HepG2 (cell line): ENCODE measurements around the gene ARMH4. TPM values are rescaled to one million over a fixed set of nuclear protein-coding genes. Genes with fewer than 3 reads are reported as not detected.

Experiments
- ATAC-seq: fragments of 200-7000 bp; cut with Tn5 transposase; 3 replicates; pipeline ENCODE4 v1.9.1; 2020; ENCODE audit warnings: mild to moderate bottlenecking, moderate library complexity
- BruUV-seq: library from RNA; stranded (reverse); fragments of 400-500 nt; replicated peaks from 2 replicates; lab custom pipeline; 2021; lab: Mats Ljungman, UMichigan
- CTCF ChIA-PET: fragments of 300-600 bp; formaldehyde crosslinking; extraction: SDS; loops from one replicate; lab custom pipeline; 2021; ENCODE audit warnings: low total read pairs, inconsistent platforms, low intra/inter-chr PET ratio; lab: Yijun Ruan, JAX
- POLR2A ChIA-PET: fragments of 350-600 bp; sonication (Branson Sonifier 250); formaldehyde crosslinking; loops from one replicate; lab custom pipeline; 2020; ENCODE audit warnings: antibody characterized with exemption, inconsistent platforms; lab: Yijun Ruan, JAX
- DNase-seq: peaks from one replicate; pipeline ENCODE4 v3.0.0-alpha.2; 2015; ENCODE audit warnings: low spot score
- FAIRE-seq: peaks from 3 replicates; lab custom pipeline; 2011; peaks lifted over from hg19 to GRCh38; lab: Jason Lieb, UNC
- H2AFZ ChIP-seq: one replicate; pipeline ENCODE4 v1.6.1; 2011; ENCODE audit warnings: low read length, inconsistent platforms
- H3K27ac ChIP-seq: fragments of 300-600 bp; 3 replicates; pipeline ENCODE4 v1.8.0; 2011; ENCODE audit warnings: mixed run types, mild to moderate bottlenecking, mixed read lengths, low read length, inconsistent platforms; ENCODE audit not compliant: insufficient read depth; ENCODE audit errors: extremely low read length
- H3K27me3 ChIP-seq, 2 experiments: fragments of 200-600 bp in 1 of 2; 2 replicates in 1 of 2; 3 replicates in 1 of 2; pipeline versions ENCODE4 v1.6.0 to v1.8.0; 2011; ENCODE audit warnings: low read length in 2 of 2, mild to moderate bottlenecking in 2 of 2, moderate library complexity in 2 of 2, inconsistent platforms in 1 of 2; ENCODE audit not compliant: insufficient read depth in 2 of 2, control insufficient read depth in 1 of 2
- H3K36me3 ChIP-seq, 2 experiments: fragments of 200-600 bp in 1 of 2; replicated peaks in 1 of 2; 2 replicates in 1 of 2; 3 replicates in 1 of 2; pipeline versions ENCODE4 v1.5.1 to v1.8.0; 2011; ENCODE audit warnings: low read length in 2 of 2, inconsistent platforms in 1 of 2; ENCODE audit not compliant: insufficient read depth in 2 of 2, control insufficient read depth in 1 of 2
- H3K4me1 ChIP-seq: 2 replicates; pipeline ENCODE4 v1.5.1; 2012; ENCODE audit warnings: low read length, inconsistent platforms; ENCODE audit not compliant: insufficient read depth
- H3K4me2 ChIP-seq: 2 replicates; pipeline ENCODE4 v1.6.0; 2011; ENCODE audit warnings: low read depth, low read length, inconsistent platforms
- H3K4me3 ChIP-seq, 3 experiments: fragments of 200-600 bp in 1 of 3; sonication (generic), shearing (Covaris generic) in 1 of 3; replicated peaks in 1 of 3; 2 replicates each; pipeline ENCODE4 v1.5.1; 2011 to 2016; ENCODE audit warnings: low read length in 3 of 3, inconsistent platforms in 2 of 3, low read depth in 2 of 3, mild to moderate bottlenecking in 2 of 3, control low read depth in 1 of 3, mixed read lengths in 1 of 3; ENCODE audit not compliant: insufficient read depth in 1 of 3
- H3K79me2 ChIP-seq: one replicate; pipeline ENCODE4 v1.6.1; 2011; ENCODE audit warnings: low read length, inconsistent platforms; ENCODE audit not compliant: insufficient read depth
- H3K9ac ChIP-seq: 2 replicates; pipeline ENCODE4 v1.6.0; 2011; ENCODE audit warnings: mild to moderate bottlenecking, low read depth, low read length, inconsistent platforms; ENCODE audit not compliant: insufficient read depth
- H3K9me3 ChIP-seq: 2 replicates; pipeline ENCODE4 v1.5.1; 2012; ENCODE audit warnings: mild to moderate bottlenecking, low read length
- H4K20me1 ChIP-seq: 2 replicates; pipeline ENCODE4 v1.6.0; 2011; ENCODE audit warnings: inconsistent platforms, mild to moderate bottlenecking, low read length, moderate library complexity; ENCODE audit not compliant: insufficient read depth
- FOSL1 ChIP-seq: sonication (generic); formaldehyde crosslinking; IDR thresholded peaks from 2 replicates; pipeline ENCODE4 v1.9.0; 2021; ENCODE audit warnings: missing genetic modification reagents, borderline replicate concordance
- GLI4 ChIP-seq: sonication (generic); formaldehyde crosslinking; IDR thresholded peaks from 2 replicates; pipeline ENCODE4 v1.5.1; 2020; ENCODE audit warnings: missing genetic modification reagents, mild to moderate bottlenecking, moderate library complexity, borderline replicate concordance
- HNRNPH1 ChIP-seq: fragments of 200-400 bp; formaldehyde crosslinking; optimal IDR thresholded peaks from 2 replicates; pipeline ENCODE3; 2017; ENCODE audit warnings: mild to moderate bottlenecking, low read depth, low read length
- HNRNPL ChIP-seq: fragments of 200-400 bp; formaldehyde crosslinking; IDR thresholded peaks from 2 replicates; pipeline ENCODE4 v1.6.1; 2017; ENCODE audit warnings: mild to moderate bottlenecking, low read depth, low read length
- IKZF4 ChIP-seq: sonication (generic); formaldehyde crosslinking; IDR thresholded peaks from 2 replicates; pipeline ENCODE4 v1.5.1; 2020; ENCODE audit warnings: borderline replicate concordance, mild to moderate bottlenecking, low read depth, missing genetic modification reagents; ENCODE audit errors: not compliant biosample characterization
- MBD4 ChIP-seq: IDR thresholded peaks from 2 replicates; pipeline ENCODE4 v1.6.1; 2012; ENCODE audit warnings: low read length, inconsistent platforms, borderline replicate concordance
- MLX ChIP-seq: IDR thresholded peaks from 2 replicates; pipeline ENCODE4 v1.6.1; 2016
- NFIC ChIP-seq: IDR thresholded peaks from 2 replicates; pipeline ENCODE4 v1.6.1; 2012; ENCODE audit warnings: mild to moderate bottlenecking, low read length, inconsistent platforms
- SRSF9 ChIP-seq: fragments of 200-400 bp; formaldehyde crosslinking; IDR thresholded peaks from 2 replicates; pipeline ENCODE4 v1.6.1; 2018; ENCODE audit warnings: borderline replicate concordance, mild to moderate bottlenecking, low read depth, low read length; ENCODE audit not compliant: insufficient read depth, poor library complexity, severe bottlenecking
- ZNF17 ChIP-seq: sonication (generic); formaldehyde crosslinking; IDR thresholded peaks from 2 replicates; pipeline ENCODE4 v1.5.0; 2020; ENCODE audit warnings: mild to moderate bottlenecking, missing genetic modification reagents
- ZNF564 ChIP-seq: sonication (generic); formaldehyde crosslinking; IDR thresholded peaks from 2 replicates; pipeline ENCODE4 v1.8.1; 2023; ENCODE audit warnings: mild to moderate bottlenecking, missing genetic modification reagents
- ZNF776 ChIP-seq: sonication (generic); formaldehyde crosslinking; IDR thresholded peaks from 2 replicates; pipeline ENCODE4 v1.4.0; 2020; ENCODE audit warnings: mild to moderate bottlenecking, missing genetic modification reagents
- ZNF816 ChIP-seq: sonication (generic); formaldehyde crosslinking; IDR thresholded peaks from 2 replicates; pipeline ENCODE4 v1.8.0; 2022; ENCODE audit warnings: missing genetic modification reagents, mild to moderate bottlenecking, borderline replicate concordance
- WGBS: methylation state at CpG from one replicate; pipeline ENCODE4 v1.1.6; 2017; ENCODE audit warnings: low lambda C conversion rate; 5-methylcytosine and 5-hydroxymethylcytosine counted together
- in situ Hi-C: cut with HindIII; loops from 2 replicates; pipeline ENCODE4 v1.10.0; 2017; ENCODE audit warnings: low pct_unique_long_range_greater_than_20kb; ENCODE audit not compliant: extremely low pct_ligation_motif_present
- intact Hi-C: fragments of 100-400 bp; cut with micrococcal nuclease; formaldehyde crosslinking; loops from one replicate; pipeline ENCODE4 v1.10.0; 2022; ENCODE audit not compliant: unreplicated experiment
- polyA plus RNA-seq, 8 experiments: library from polyadenylated mRNA; depleted of rRNA in 3 of 8; stranded (reverse) in 7 of 8; unstranded in 1 of 8; fragments of >200 nt; fragmentation: Illumina TruSeq in 4 of 8; extraction: Trizol in 4 of 8; gene quantifications; 2 replicates each; pipeline versions ENCODE4 v1.2.1 to v1.2.3, GENCODE V29; 2011 to 2016; ENCODE audit warnings: low read depth in 4 of 8, missing spikeins in 1 of 8, mixed read lengths in 1 of 8; ENCODE audit not compliant: insufficient read depth in 1 of 8
- total RNA-seq, 5 experiments: library from RNA; depleted of rRNA; stranded (reverse); fragments of >200 nt; fragmentation: Illumina TruSeq; extraction: Trizol; gene quantifications; 2 replicates each; pipeline ENCODE4 v1.2.3, GENCODE V29; 2016; ENCODE audit warnings: low read depth in 1 of 5
- TF ChIP-seq, protein P1 (sequence below): sonication (generic); formaldehyde crosslinking; IDR thresholded peaks from 2 replicates; pipeline ENCODE4 v1.8.0; 2022; ENCODE audit warnings: mild to moderate bottlenecking, missing genetic modification reagents; ENCODE audit not compliant: insufficient replicate concordance
- TF ChIP-seq, protein P2 (sequence below): sonication (generic); formaldehyde crosslinking; IDR thresholded peaks from 2 replicates; pipeline ENCODE4 v1.4.0; 2020; ENCODE audit warnings: mild to moderate bottlenecking, missing genetic modification reagents, borderline replicate concordance

Gene ARMH4
- total and polyA plus RNA-seq, 2 of the 13 experiments (the other 11 are each of a cell fraction or from before 2014, with no cell fraction given): 0.02 to 0.18 TPM

DNA sequence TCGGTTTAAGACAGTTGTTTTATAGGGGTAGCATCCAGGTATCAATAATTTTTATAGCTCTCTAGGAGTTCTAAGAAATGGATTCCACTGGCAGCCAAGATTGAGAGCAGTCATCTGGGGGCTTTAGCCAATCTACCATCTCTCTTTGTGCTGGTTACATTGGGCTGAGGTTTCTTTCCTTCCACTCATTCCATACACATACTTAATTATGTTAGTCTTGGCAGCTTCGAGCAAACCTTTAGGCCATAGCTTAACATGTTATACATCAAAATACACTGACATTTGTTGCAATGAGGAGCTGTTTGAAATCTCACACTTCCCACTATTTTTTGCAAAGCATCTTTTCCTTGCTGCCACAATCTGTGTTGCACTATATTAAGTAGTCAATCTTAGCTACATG is 63.1 kb downstream of the ARMH4 start:
- Histone ChIP-seq H3K79me2 (no peaks in the 10 kb centered on the region), H2AFZ (no peak overlapping the region), H4K20me1 (no peaks in the 10 kb centered on the region), H3K27ac (no peak overlapping the region), H3K27me3 (no peaks in the 10 kb centered on the region), H3K4me3 (no peak overlapping the region), H3K4me1 (no peaks in the 10 kb centered on the region), H3K36me3 (no peaks in the 10 kb centered on the region), H3K4me2 (no peak overlapping the region), H3K9ac (no peak overlapping the region), H3K9me3 (no peaks in the 10 kb centered on the region)
- BruUV-seq: no TSS peak
- intact Hi-C loops (no loop called here), in situ Hi-C loops (loop anchor here (10.0 kb wide), 1 partner anchor 604 kb away; no protein-coding TSS in a partner anchor)
- FAIRE-seq: no peak
- no peak for ATAC-seq
- no peak for TF ChIP-seq HNRNPH1
- TF ChIP-seq FOSL1 (CRISPR knock-in tag): no peak
- TF ChIP-seq ZNF17: no peak
- no peak for TF ChIP-seq ZNF564 (CRISPR knock-in tag)
- TF ChIP-seq, protein P1, sequence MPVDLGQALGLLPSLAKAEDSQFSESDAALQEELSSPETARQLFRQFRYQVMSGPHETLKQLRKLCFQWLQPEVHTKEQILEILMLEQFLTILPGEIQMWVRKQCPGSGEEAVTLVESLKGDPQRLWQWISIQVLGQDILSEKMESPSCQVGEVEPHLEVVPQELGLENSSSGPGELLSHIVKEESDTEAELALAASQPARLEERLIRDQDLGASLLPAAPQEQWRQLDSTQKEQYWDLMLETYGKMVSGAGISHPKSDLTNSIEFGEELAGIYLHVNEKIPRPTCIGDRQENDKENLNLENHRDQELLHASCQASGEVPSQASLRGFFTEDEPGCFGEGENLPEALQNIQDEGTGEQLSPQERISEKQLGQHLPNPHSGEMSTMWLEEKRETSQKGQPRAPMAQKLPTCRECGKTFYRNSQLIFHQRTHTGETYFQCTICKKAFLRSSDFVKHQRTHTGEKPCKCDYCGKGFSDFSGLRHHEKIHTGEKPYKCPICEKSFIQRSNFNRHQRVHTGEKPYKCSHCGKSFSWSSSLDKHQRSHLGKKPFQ (CRISPR knock-in tag): no peak
- TF ChIP-seq SRSF9: no peak
- TF ChIP-seq GLI4: no peak
- TF ChIP-seq, protein P2, sequence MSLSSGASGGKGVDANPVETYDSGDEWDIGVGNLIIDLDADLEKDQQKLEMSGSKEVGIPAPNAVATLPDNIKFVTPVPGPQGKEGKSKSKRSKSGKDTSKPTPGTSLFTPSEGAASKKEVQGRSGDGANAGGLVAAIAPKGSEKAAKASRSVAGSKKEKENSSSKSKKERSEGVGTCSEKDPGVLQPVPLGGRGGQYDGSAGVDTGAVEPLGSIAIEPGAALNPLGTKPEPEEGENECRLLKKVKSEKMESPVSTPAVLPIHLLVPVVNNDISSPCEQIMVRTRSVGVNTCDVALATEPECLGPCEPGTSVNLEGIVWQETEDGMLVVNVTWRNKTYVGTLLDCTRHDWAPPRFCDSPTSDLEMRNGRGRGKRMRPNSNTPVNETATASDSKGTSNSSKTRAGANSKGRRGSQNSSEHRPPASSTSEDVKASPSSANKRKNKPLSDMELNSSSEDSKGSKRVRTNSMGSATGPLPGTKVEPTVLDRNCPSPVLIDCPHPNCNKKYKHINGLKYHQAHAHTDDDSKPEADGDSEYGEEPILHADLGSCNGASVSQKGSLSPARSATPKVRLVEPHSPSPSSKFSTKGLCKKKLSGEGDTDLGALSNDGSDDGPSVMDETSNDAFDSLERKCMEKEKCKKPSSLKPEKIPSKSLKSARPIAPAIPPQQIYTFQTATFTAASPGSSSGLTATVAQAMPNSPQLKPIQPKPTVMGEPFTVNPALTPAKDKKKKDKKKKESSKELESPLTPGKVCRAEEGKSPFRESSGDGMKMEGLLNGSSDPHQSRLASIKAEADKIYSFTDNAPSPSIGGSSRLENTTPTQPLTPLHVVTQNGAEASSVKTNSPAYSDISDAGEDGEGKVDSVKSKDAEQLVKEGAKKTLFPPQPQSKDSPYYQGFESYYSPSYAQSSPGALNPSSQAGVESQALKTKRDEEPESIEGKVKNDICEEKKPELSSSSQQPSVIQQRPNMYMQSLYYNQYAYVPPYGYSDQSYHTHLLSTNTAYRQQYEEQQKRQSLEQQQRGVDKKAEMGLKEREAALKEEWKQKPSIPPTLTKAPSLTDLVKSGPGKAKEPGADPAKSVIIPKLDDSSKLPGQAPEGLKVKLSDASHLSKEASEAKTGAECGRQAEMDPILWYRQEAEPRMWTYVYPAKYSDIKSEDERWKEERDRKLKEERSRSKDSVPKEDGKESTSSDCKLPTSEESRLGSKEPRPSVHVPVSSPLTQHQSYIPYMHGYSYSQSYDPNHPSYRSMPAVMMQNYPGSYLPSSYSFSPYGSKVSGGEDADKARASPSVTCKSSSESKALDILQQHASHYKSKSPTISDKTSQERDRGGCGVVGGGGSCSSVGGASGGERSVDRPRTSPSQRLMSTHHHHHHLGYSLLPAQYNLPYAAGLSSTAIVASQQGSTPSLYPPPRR (CRISPR knock-in tag): no peak
- no peak for TF ChIP-seq IKZF4 (CRISPR knock-in tag)
- TF ChIP-seq ZNF776 (CRISPR knock-in tag): no peak
- no peak for TF ChIP-seq NFIC
- TF ChIP-seq ZNF816 (CRISPR knock-in tag): no peak
- no peak for TF ChIP-seq MLX (CRISPR knock-in tag)
- no peak for TF ChIP-seq HNRNPL
- TF ChIP-seq MBD4: no peak
- DNase-seq: no peak
- CTCF ChIA-PET: no interaction called here
- POLR2A ChIA-PET: no interaction called here
- WGBS: 0% methylated on average over 2 of the region's 2 CpGs
